Panc1 (cell line): Measurements from ENCODE around the gene QPCTL.

Experiments used
- TF ChIP-seq, protein P1 (sequence below), 2 experiments: IDR thresholded peaks; 2 replicates each; pipeline ENCODE4 v1.6.1; 2011 to 2012; ENCODE audit warnings: low read depth in 2 of 2, control low read depth in 1 of 2, low read length in 1 of 2, mild to moderate bottlenecking in 1 of 2, moderate library complexity in 1 of 2; ENCODE audit not compliant: insufficient read depth in 1 of 2
- TF ChIP-seq, protein P2 (sequence below): fragments of 450-650 bp; IDR thresholded peaks from 2 replicates; pipeline ENCODE4 v1.5.1; 2017; ENCODE audit warnings: mild to moderate bottlenecking

DNA sequence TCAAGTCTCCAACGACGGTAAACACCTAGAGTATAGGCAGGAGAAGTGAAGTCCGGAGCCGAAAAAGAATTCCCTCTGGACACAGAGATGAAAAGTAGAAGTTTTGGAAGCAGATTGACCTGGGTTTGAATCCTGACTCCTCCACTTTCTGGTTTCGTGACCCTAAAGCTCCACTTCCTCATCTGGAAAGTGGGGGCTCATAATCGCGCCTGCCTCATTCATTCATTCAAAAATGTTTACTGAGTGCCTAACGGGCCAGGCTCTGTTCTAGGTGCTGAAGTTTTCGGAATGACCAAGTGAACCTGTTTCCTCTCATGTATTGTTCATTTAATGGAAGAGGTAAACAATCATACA lies 46.1 kb upstream of the QPCTL start:
- TF ChIP-seq, protein P1, sequence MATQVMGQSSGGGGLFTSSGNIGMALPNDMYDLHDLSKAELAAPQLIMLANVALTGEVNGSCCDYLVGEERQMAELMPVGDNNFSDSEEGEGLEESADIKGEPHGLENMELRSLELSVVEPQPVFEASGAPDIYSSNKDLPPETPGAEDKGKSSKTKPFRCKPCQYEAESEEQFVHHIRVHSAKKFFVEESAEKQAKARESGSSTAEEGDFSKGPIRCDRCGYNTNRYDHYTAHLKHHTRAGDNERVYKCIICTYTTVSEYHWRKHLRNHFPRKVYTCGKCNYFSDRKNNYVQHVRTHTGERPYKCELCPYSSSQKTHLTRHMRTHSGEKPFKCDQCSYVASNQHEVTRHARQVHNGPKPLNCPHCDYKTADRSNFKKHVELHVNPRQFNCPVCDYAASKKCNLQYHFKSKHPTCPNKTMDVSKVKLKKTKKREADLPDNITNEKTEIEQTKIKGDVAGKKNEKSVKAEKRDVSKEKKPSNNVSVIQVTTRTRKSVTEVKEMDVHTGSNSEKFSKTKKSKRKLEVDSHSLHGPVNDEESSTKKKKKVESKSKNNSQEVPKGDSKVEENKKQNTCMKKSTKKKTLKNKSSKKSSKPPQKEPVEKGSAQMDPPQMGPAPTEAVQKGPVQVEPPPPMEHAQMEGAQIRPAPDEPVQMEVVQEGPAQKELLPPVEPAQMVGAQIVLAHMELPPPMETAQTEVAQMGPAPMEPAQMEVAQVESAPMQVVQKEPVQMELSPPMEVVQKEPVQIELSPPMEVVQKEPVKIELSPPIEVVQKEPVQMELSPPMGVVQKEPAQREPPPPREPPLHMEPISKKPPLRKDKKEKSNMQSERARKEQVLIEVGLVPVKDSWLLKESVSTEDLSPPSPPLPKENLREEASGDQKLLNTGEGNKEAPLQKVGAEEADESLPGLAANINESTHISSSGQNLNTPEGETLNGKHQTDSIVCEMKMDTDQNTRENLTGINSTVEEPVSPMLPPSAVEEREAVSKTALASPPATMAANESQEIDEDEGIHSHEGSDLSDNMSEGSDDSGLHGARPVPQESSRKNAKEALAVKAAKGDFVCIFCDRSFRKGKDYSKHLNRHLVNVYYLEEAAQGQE (IDR thresholded peaks at IDR 0.05; ENCODE audit: insufficient read depth in 1 of 2, low read depth in 2 of 2, low read length in 1 of 2): peak; percentile 53 to 76; a peak in 3 of 4 replicates
- TF ChIP-seq, protein P2, sequence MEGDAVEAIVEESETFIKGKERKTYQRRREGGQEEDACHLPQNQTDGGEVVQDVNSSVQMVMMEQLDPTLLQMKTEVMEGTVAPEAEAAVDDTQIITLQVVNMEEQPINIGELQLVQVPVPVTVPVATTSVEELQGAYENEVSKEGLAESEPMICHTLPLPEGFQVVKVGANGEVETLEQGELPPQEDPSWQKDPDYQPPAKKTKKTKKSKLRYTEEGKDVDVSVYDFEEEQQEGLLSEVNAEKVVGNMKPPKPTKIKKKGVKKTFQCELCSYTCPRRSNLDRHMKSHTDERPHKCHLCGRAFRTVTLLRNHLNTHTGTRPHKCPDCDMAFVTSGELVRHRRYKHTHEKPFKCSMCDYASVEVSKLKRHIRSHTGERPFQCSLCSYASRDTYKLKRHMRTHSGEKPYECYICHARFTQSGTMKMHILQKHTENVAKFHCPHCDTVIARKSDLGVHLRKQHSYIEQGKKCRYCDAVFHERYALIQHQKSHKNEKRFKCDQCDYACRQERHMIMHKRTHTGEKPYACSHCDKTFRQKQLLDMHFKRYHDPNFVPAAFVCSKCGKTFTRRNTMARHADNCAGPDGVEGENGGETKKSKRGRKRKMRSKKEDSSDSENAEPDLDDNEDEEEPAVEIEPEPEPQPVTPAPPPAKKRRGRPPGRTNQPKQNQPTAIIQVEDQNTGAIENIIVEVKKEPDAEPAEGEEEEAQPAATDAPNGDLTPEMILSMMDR: no peak
